NCI-H146 treated with DMSO at 0.1 percent for 48 hours (cell line): ENCODE measurements around the gene SERPINB8.

Source experiments
- DNase-seq: peaks from one replicate; lab custom pipeline; 2025; ENCODE audit not compliant: unreplicated experiment; lab: John Stamatoyannopoulos, UW

The SERPINB8 gene

GRCh38 chr18:64002581-64002980, 32.7 kb downstream of the SERPINB8 start:
- DNase-seq: no peak

DNA sequence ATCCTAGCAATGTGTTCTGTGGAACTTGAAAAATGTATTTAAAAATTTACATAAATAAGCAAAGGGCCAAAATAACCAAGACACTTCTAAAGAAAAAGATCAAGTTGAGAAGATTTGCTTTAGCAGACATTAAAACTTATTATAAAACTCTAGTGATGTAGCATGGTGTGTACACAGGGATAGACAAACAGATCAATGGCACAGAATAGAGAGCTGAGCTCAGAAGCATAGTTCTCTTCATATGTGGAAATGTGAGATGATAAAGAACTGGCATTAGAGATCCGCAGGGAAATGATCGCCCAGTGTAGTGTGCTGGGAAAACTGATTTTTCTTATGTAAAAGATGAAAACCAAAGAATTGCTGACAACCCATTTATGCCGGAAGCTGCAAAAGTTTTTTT, 39.4 kb downstream of the SERPINB8 start:
- DNase-seq: no peak

DNA sequence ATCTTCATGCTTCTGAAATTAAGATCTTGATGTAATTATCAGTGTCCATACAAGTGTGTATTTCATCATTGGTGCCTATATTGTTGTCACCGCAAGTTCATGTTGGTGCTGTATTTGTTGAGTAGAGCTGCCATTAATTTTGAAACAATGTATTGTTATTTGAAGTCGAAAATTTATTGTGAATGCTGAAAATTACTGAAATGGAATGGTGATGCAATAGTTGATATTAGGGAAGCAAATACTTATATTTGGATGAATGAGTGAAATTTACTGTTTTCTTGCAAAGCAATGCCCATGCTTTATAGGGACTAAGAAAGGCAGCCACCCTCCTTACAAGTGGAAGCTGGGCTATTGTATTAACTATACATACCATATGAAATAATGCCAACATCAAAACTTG, 41.6 kb downstream of the SERPINB8 start:
- DNase-seq: no peak

DNA sequence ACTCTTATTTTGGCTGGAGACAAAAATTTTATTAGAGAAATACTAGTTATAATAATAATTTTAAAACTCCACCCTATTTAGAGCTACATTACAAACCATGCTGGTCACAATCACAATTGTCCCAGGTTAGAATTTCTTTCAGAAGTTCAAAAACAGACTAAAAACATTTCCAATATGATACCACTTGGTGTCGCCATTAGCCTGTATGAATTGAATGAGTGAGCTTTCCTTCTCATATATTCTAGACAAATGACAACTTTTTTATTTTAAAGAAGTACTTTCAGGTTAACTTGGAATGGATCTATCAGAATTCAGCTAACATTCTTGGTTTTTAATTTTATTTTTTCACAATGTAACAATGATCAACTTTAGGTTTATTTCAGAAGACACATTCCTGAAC, 48.0 kb downstream of the SERPINB8 start:
- peak; percentile 38 for DNase-seq

DNA sequence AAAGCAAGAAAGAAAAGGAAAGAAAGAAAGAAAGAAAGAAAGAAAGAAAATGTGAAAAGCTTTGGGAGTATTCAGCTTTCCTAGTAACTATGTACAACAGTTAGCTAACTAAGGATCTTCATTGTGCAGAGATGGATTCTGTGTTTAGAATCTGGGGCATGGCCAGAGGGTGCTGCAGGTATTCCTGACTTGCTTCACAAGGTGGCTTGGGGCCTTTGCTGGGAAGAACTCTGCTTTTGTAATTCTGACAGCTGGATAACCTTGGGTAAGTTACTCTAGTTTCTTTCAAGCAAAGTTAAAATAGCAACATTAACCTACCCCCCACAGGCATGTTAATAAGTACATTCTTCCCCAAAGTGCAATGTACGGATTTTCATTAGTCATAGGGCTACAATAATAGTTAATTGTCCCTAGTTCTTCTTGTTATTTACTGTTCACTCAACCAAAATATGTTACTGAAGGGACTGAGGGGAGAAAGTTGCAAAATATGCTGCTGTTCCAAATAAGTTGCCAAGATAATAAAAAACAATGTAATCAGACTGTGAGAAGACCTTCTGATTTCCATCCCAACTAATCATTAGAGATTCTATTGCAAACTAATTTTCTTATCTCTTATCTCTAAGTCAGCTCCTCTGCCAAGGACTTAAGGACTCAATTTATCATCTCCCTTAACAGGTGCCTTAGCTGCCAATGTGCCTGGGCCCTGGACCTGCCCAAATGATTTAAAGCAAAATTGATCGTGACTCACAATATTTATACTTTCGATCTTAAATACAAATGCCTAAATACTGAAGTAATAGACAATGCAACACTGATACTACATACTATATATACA, 50.3 kb downstream of the SERPINB8 start:
- no peak for DNase-seq

DNA sequence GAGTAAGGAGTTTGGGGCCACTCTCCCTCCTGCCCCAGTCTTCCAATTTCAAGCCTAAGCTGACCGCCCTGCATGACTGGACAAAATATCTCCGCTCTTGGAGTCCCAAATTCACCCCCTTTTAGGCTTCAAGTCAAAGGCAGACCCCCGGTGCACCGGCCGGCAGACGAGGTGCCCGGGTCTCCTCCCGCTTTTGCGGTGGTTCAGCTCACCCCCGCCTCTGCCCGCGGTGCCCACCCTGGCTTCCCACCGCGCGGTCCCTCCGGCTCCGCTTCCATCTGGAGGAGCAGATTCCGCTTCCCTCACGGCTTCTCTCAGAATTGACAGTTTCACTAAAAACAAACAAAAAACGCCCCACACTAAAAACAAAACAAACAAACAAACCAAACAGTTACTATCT, 56.5 kb downstream of the SERPINB8 start:
- no peak for DNase-seq

GRCh38 chr18:64027931-64028695, 58.2 kb downstream of the SERPINB8 start:
- no peak for DNase-seq

GRCh38 chr18:64029096-64029495, 59.2 kb downstream of the SERPINB8 start:
- no peak for DNase-seq

DNA sequence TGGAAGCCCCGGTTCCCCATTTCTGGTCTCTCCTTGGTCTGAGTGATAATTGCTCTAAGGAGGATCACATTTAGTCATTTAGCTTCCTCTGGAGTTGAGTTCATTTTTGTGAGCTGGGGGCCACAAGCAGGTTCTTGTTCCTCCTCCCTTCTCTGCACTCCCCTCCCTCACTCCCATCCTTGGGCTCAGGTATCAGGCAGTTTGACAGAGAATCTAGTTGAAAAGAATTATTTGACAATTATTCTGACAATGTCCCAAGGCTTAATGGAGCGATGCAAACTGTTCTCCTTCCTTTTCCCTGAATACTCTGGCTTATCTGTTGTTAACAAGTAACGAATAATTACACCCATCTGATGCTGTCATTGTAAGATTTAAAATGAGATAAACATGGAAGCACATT, 61.5 kb downstream of the SERPINB8 start:
- DNase-seq: no peak

DNA sequence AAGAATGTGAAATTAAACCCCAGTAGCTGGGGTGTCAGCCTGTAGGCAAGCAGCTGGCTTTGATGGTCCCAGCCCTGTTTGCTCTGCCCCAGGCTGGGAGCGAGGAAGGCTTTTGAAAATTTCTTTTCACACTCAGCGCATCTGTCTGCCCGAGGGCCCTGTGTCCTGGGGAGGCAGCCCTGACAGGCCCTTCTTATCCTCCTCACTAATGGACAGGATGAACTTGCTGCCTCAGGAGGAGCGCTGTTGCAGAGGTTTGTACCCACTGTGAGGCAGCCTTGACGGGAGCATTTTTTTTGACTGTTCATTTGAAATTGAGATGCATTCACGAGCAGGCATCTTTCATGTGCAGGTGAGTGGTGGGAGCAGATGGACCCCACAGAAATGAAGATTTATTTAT, 62.4 kb downstream of the SERPINB8 start:
- peak; percentile 57 for DNase-seq

DNA sequence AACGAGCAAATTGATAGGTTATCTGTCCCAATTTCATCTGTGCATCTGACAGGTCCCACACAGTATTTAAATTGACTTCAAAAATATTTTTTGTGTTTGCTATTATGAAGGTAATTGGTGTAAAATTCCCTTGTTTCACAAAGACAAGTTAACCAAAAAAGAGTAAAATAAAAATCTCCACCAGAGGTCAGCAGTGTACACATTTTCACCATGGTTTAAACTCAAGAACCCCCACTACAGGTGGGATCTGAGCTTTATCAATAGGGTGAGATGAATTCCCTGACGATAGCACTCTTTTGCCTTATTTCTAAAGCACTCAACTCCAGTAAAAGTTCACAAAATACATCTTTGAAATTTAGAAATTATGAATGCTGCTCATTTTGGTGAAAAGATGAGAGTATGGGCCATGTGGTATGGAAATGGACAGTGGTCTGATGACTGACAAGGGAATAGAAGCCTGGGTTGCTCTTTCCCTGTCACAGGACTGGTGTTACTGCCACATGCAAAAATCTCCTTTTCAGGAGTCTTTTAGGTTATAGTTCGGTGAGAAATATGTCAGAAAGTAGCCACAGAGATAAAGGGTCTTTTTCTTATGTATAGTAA, 68.0 kb downstream of the SERPINB8 start:
- DNase-seq: peak; percentile 48
